H1 (cell line): ENCODE results near the gene PIK3R4. TPM values are rescaled to one million over a fixed set of nuclear protein-coding genes. Genes with fewer than 3 reads are reported as not detected.

Source experiments
- KDM4A ChIP-seq: IDR thresholded peaks from one replicate; pipeline ENCODE4 v1.7.1; 2012; ENCODE audit warnings: low read depth, mild to moderate bottlenecking, moderate library complexity, low read length, inconsistent platforms; ENCODE audit not compliant: severe bottlenecking
- RXRA ChIP-seq: IDR thresholded peaks from 2 replicates; pipeline ENCODE4 v1.6.1; 2011; ENCODE audit warnings: low read depth, mild to moderate bottlenecking, low read length, moderate library complexity; ENCODE audit not compliant: insufficient read depth
- ZNF274 ChIP-seq: IDR thresholded peaks from 2 replicates; pipeline ENCODE4 v1.7.0; 2012; ENCODE audit warnings: low read length, borderline replicate concordance; ENCODE audit errors: extremely low read depth
- polyA plus RNA-seq, 7 experiments: library from polyadenylated mRNA; depleted of rRNA in 3 of 7; stranded (reverse) in 5 of 7; unstranded in 2 of 7; fragments of >200 nt in 5 of 7; fragments of 200-250 nt in 2 of 7; gene quantifications; 1 replicate in 5 of 7; 2 replicates in 1 of 7; 4 replicates in 1 of 7; pipeline versions ENCODE4 v1.2.1 to v1.2.3, GENCODE V29; 2011 to 2013; ENCODE audit warnings: missing spikeins in 2 of 7, mixed read lengths in 2 of 7
- total RNA-seq: library from RNA; stranded (reverse); fragmentation: NEBNext Ultra II Directional; extraction: Animal tissue kit (Norgen Biotek cat#: 25700); gene quantifications from 2 replicates; pipeline ENCODE4 v1.2.1, GENCODE V29; 2021

The PIK3R4 gene
- total and polyA plus RNA-seq, 2 of the 8 experiments (the other 6 are each of a cell fraction or from before 2014, with no cell fraction given): 43.8 to 87.4 TPM

GRCh38 chr3:130687327-130687726 is 59.3 kb downstream of the PIK3R4 start (continued):
- TF ChIP-seq ZNF274: no peak
- TF ChIP-seq KDM4A: no peak
- no peak for TF ChIP-seq RXRA
